Hematopoietic multipotent progenitor cell (in vitro differentiated cells): ENCODE data around the gene SF1. TPM values are rescaled to one million over a fixed set of nuclear protein-coding genes. Genes with fewer than 3 reads are reported as not detected.

ENCODE experiments used
- DNase-seq, 3 donors: peaks; one replicate each; pipeline ENCODE4 v3.0.0-alpha.2; 2011 to 2015; ENCODE audit warnings: low read depth in 2 of 3, low spot score in 2 of 3
- total RNA-seq: library from RNA; depleted of rRNA; stranded (reverse); fragments of >200 nt; gene quantifications from one replicate; pipeline ENCODE4 v1.2.3, GENCODE V29; 2012

Gene SF1
- total RNA-seq, 1 donor = 367 TPM

DNA sequence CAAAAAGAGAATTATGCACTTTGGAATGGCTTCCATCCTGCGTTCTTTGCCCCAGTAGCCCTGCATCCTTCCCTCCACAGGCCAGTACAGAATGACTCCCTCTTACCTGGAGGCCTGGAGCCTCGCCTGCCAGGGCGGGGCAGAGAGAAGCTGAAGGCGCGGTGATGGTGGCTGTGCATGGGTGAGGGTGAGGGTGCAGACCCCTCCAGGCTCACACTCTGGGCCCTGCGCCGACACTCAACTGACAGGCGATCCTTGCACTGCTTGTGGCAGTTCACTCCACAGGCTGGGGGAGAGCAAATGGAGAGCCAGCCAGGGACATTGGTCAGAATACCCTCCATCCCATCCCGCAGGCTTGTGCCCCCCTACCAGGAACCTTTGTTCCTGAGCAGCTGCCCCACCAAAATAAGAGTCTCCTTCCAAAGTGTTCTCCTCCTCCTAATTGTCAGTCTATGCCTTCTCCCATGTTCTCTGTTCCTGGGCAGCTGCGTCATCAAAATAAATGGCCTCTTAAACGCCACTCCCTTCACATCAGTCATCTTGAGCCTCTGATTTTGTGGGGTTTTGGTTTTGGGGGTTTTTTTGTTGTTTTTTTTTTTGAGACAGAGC is 49.5 kb downstream of the SF1 start:
- no peak for DNase-seq

DNA sequence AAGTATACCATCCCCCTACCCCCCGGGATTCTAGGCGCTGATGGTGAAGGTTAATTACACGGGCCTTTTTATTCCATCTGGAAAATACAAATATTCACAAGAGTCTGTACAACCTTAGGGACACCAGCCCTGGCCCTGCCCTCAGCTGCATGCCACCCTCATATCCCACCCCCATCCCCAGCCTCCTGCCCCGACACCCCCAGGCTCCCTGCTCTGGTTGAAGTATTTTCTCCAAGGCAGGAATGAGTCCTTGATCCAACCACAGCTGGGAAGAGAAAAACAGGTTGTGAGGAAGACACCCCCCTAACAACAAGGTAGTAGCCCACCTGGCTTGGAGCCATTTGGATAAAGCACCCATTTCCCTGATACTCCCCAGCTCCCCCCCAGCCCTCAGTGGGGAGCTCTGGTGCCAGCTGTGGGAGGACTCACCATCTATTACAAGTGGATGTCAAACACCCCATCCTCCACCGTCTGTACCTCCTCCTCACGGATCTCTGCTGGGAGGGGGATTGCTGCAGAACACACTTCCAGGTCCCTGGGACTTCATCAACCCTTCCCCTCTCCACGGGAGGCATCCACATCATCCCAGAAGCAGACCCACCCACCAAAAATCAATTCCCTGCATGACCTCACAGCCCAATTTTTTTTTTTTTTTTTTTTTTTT is 51.3 kb downstream of the SF1 start:
- no peak for DNase-seq

DNA sequence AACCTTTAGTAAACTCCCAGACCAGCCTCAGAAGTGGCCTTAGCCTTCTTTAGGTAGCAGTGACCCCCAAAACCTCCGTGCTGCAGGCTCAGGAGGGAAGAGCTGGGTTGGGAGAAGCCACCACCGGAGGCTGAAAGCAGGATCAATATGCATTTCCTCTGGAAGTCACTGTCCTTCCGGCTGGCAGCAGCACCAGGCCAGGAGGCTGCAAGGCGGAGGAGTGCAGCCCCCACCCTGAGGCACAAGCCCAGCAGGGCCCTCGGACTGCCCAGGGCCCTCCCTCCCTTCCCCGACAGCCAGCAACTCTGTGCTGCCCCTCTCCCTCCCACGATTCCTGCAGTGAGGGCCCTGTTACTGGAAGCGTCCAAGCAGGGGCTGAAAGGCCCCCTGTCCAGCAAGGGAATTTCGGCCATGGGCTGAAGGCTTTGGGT is 52.1 kb downstream of the SF1 start:
- no peak for DNase-seq

- no peak for DNase-seq
These were observed 53.3 kb downstream of the SF1 start for GRCh38 chr11:64724863-64725532.

DNA sequence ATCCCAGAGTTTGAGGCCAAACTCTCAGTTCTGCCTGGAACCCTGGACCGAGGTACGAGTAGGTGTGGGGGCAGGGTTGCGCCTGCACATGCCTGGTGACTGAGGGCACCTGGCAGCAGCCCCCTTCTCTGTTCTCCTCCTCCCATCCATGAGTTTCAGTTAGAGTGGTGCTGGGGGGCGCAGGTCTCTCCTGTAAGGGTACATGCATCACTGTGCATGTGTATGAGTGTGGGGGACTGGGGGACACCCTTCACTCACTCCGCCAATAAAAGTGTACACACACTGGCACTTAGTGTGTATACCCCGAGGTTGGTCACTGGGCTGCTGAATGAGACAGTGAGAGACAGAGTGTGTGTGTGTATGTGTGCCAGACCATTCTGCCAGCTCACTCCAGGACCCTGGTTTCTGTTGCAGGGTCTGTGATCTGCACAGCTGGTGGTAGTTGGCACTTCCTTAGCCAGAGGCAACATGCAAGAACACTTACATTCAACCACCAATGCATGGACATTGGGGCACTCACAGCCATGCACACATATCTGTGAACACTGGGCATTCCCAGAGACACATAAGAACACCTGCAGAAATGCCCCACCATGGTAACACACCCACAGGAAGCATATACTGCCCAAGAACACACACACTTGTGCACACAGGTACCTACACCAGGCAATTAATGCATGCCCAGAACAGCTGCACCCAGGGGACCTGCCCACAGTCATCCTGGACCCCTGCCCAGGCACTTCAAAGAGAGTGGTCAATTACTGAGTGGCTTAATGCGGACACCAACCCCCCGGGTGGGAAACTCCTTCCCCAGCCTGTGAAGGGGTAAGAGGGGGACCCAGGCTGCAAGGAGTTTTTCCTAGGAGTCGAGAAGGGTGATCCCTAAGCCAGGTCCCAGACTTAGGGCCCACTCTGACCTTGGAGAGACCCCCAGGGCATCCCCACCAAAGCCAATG is 54.2 kb downstream of the SF1 start:
- no peak for DNase-seq

DNA sequence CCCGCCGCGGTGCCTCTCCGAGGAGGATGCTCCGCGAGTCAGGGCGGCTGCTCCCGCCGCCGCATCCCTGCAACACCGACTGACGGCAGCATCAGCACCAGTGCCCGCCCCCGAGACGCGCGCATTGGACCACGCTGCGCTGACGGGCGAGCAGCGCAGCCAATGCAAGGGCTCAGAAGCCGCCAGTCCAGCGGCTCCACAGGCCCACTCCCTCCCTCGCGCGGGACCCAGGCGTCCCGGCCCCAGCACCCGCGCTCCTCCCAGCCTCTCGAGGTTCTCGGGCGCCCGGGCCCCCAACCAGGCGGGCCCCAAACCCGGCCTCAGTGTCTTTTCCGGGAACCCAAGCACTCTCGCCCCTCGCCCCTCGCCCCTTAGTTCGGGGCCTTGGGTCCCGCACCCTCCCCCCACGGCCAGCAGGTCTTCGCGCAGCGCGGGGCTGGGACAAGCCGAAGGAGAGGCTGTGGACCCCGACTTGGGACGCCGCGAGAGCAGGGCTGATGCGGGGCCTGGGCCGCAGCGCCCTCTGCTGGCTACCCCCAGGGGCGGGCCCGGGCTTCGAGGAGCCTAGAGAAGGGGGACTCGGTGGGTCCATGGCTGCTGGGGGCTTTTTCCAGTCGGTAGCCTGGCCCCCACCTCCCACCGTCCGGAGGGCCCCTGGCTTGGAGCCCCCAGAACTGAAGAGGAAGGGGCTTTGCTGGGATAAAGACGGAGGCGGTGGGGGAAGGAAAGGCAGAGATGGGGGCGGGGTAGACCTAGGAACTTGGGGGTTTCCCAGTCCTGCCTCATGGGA is 55.0 kb downstream of the SF1 start, which contains the start of gene NRXN2:
TSS of gene NRXN2 (minus strand) at position 81 of the 790 bp plus-strand sequence. CDS start 9,498 bp downstream, outside the sequence.
- DNase-seq = peak; percentile 65 to 78 (median 67)

DNA sequence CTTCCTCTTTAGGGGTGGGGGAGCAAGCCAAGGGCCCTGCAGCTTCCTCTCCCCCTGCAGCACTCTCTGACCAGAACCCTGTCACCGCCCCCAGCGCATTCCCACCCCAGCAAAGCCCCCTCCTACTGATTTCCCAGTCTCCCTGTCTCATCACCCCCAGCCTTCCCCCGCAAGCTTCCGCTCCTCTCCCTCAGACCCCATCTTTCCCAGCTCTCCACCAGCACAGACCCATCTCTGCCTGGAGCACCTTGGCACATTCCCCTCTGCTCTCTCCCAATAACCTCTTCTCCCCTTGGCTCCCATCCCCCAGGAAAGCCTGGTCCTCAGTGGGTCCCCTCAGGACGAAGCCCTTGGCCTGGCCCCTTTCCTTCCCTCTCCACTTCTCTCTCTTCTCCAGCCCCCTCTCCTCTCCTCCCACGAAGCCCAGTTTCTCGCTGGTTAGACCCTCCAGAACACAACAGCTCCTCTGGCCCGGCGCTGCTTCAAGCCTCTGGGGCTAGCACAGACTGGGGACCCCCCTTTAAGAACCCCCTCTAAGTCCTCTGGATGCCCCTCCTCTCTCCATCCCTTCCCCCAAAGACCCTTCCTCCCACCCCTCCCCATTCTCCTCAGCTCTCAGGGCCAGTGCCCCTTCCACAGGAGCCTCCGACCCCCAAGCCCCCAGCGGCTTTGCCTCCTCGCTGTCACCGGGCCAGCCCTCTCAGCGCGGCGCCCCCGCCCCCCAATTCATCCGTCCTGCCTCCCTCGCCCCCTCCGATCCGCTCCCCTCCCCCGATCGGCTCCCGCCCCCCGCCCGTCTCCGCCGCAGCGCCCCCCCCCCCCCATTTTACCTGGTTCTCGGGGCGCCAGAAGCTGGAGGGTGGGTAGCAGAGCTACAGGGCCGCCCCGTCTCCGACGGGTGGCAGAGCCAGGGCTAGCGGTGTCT is 55.9 kb downstream of the SF1 start:
- no peak for DNase-seq

DNA sequence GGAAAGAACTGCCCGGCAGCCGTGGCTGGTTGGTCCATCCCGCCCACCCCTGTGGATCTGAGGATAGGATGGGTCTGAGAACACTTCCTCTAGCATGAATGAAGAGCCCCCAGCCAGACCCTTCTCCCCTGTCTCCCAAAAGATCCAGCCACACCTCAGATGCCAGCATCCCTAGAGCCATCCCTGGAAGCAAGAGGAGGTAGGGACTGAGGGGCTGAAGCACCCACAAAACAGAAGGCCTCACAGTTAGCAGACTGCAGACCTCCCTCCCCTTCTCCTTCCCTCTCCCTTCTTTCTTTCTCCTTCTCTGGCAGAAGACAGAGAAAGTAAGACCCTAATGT is 57.0 kb downstream of the SF1 start:
- no peak for DNase-seq

GRCh38 chr11:64720640-64721358 is 57.5 kb downstream of the SF1 start:
- DNase-seq = no peak

DNA sequence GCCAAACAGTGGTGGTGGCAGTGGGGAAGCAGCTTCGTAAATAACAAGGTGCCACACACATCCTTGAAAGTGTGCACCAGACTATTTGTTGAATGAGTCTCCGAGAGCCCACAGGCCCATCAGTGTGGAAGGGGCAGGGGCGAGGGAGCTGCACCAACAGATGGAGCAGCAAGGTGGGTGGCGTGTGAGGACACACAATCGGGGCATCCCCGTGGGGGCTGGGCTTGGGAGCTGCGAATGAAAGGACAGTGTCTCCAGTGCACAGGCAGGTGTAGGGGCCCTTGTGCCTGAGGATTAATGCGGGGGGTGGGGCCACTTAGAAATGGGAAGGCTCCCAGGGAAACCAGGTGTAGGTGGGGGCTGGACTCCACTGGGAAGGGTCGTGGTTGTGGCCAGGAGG is 58.2 kb downstream of the SF1 start:
- DNase-seq = no peak

DNA sequence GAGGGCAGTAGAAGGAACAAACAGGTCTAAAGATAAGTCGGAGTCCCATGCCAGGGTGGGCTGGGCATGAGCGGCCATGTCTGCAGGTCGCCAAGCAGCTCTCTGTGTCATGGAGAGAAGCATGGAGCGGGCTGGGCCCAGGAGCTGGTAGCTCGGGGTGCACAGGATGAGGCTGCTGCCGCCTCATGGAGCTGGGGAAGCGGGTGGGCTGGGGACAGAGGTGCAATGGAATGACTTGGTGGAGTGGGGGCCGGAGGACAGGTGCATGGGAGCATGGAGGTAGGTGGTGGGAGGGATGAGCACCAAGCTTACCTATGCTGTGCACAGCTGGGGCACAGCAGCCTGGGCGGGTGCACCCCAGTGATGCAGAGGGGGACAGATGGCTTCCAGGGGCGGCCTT is 58.9 kb downstream of the SF1 start:
- DNase-seq = no peak

GRCh38 chr11:64718780-64719124 is 59.6 kb downstream of the SF1 start:
- no peak for DNase-seq

DNA sequence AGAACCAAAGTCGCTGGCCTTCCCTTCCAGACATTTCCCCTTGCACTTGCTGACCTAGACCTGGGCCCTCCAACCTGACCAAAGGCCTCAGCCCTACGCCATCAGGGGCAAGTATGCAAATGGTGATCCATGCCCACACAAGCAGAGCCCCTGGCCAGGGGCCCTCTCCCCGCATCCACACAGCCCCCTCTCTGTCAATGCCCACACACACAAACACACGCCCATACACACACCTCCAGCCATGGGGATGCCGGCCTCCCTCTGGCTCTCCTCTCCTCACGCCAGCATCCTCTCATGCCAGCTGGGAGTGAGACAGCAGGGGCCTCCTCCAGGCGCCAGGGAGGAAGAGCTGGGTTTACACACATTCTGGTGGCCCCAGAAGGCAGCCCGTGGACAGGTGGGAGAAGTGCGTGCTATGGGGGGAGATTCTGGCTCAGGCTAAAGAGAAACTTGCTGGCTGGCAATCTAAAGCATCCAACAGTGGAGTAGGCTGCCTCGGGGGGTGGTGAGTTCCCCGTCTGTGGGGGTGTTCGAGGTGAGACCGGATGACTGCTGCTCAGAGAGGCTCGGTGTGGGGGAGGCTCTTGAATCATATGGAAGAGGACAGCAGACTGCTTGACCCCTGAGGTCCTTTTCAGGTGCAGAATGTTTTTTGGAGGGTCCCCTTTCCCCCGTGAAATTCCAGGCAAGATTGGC is 60.1 kb downstream of the SF1 start:
- DNase-seq = no peak

DNA sequence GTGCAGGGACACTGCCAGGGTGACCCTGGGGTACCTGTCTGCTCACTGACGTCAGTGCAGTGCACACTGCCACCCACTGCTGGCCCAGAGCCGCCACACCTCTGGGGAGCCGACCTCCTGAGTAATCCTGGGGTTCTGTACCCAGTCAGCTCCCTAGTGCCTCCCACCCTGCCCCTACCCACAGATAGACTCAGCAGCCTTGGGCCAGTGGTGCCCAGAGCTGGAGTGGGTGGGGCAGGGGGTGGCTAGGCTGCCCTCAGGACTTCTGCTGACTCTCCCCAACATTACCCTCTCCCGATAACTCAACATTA is 61.1 kb downstream of the SF1 start:
- no peak for DNase-seq

DNA sequence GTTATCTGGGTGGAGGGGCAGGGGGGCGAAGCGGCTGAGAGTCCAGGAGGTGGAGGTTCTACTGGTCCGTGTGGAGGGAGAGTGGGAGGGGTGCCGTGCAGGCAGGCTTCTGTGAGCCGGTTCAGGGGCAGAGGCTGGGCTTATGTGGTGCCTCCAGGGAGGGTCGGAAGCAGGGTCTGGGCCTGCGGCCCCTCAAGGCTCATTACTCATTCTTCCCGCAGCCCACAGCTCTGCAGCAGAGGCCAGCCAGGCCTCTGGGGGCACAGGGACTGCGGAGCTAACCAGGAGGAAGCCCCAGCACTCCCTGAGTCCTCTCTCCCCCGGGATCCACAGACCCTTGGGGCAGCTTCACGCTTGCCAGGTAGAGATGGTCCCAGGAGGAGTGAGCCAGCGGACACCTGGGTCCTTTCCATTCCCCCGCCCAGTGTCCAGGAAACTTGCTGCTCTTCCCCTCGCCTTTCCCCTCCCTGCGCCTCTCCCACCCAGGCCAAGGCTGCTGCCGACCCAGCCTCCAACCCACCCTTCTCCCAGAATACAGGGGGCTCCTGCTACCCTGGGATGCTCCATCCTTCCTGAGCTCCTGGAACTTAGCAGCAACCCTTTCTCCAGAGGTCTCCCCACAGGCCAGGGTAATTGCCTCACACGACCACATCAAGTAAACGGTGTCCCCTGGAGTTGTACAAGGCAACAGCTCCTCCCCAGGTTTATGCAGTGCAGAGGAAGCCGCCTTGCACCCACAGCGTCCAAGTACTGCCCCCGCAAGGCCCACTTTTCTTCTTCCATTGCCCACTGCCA is 61.7 kb downstream of the SF1 start:
- peak in 2 of 3 donors; percentile 36 to 52 for DNase-seq

- no peak for DNase-seq
These were observed 62.4 kb downstream of the SF1 start for GRCh38 chr11:64715756-64716472.

GRCh38 chr11:64715110-64715509 is 63.2 kb downstream of the SF1 start:
- no peak for DNase-seq
